ENCODE results near the gene PDE2A. TPM values are rescaled to one million over a fixed set of nuclear protein-coding genes. Genes with fewer than 3 reads are reported as not detected.

The PDE2A gene
- total RNA-seq, 2 experiments from 2014 or later: 4.0 to 4.5 TPM

- Mint-ChIP-seq H3K4me1 (ENCODE audit: low read depth) (peaks cover 25% of the 10 kb centered on the region), H3K9me3 (no peaks in the 10 kb centered on the region), H3K27me3 (peaks cover 26% of the 10 kb centered on the region), H3K27ac (no peak overlapping the region), H3K36me3 (ENCODE audit: low read depth) (no peaks in the 10 kb centered on the region), H3K4me3 (no peak overlapping the region)
- ChIA-PET POLR2A (no interaction called here), CTCF (no interaction called here)
- H3K27me3 ChIP-seq (ENCODE audit: control insufficient read depth in 1 of 2, insufficient read depth in 2 of 2, low read length in 2 of 2): peaks cover 0 to 10% of the 10 kb centered on the region in 2 experiments
- H3K36me3 ChIP-seq (ENCODE audit: insufficient read depth, low read length): no peaks in the 10 kb centered on the region
- H3K4me3 ChIP-seq (ENCODE audit: low read length): no peak overlapping the region
- intact Hi-C loops (cut with DNase I, micrococcal nuclease): no loop called here
- H3K4me1 ChIP-seq (ENCODE audit: insufficient read depth, low read length): peaks cover 34% of the 10 kb centered on the region
- no peaks in the 10 kb centered on the region for H3K9me3 ChIP-seq (ENCODE audit: control insufficient read depth in 1 of 2, insufficient read depth in 1 of 2, low read length in 2 of 2)
- no peak overlapping the region for H3K27ac ChIP-seq (ENCODE audit: low read depth in 1 of 2, low read length in 2 of 2)
- DNase-seq: no peak
- TF ChIP-seq CTCF (IDR thresholded peaks at IDR 0.05): no peak
- ATAC-seq (ENCODE audit: poor library complexity): no peak
These were observed 57.6 kb downstream of the PDE2A start for GRCh38 chr11:72616655-72617054.

- TF ChIP-seq CTCF (IDR thresholded peaks at IDR 0.05): no peak
- ChIA-PET CTCF (no interaction called here), POLR2A (no interaction called here)
- no peak overlapping the region for H3K27ac ChIP-seq (ENCODE audit: low read depth in 1 of 2, low read length in 2 of 2)
- no peaks in the 10 kb centered on the region for H3K9me3 ChIP-seq (ENCODE audit: control insufficient read depth in 1 of 2, insufficient read depth in 1 of 2, low read length in 2 of 2)
- Mint-ChIP-seq H3K4me3 (no peak overlapping the region), H3K36me3 (ENCODE audit: low read depth) (no peaks in the 10 kb centered on the region), H3K27me3 (peaks cover 38% of the 10 kb centered on the region), H3K4me1 (ENCODE audit: low read depth) (peaks cover 11% of the 10 kb centered on the region), H3K27ac (no peak overlapping the region), H3K9me3 (no peaks in the 10 kb centered on the region)
- peaks cover 22% of the 10 kb centered on the region for H3K4me1 ChIP-seq (ENCODE audit: insufficient read depth, low read length)
- intact Hi-C loops (cut with DNase I, micrococcal nuclease): no loop called here
- H3K36me3 ChIP-seq (ENCODE audit: insufficient read depth, low read length): no peaks in the 10 kb centered on the region
- H3K27me3 ChIP-seq (ENCODE audit: control insufficient read depth in 1 of 2, insufficient read depth in 2 of 2, low read length in 2 of 2): peaks cover 0 to 10% of the 10 kb centered on the region in 2 experiments
- no peak overlapping the region for H3K4me3 ChIP-seq (ENCODE audit: low read length)
- ATAC-seq (ENCODE audit: poor library complexity): no peak
- DNase-seq: no peak
These were observed 58.9 kb downstream of the PDE2A start for GRCh38 chr11:72615329-72615728.

- no peak overlapping the region for H3K27ac Mint-ChIP-seq
- H3K4me1 Mint-ChIP-seq (ENCODE audit: low read depth): peaks cover 11% of the 10 kb centered on the region
- H3K4me3 ChIP-seq (ENCODE audit: low read length): no peak overlapping the region
- H3K27ac ChIP-seq (ENCODE audit: low read depth in 1 of 2, low read length in 2 of 2): no peak overlapping the region
- no peaks in the 10 kb centered on the region for H3K36me3 Mint-ChIP-seq (ENCODE audit: low read depth)
- intact Hi-C loops (cut with DNase I, micrococcal nuclease): no loop called here
- DNase-seq (no peak), ATAC-seq (ENCODE audit: poor library complexity) (no peak)
- H3K9me3 Mint-ChIP-seq: no peaks in the 10 kb centered on the region
- CTCF ChIA-PET: no interaction called here
- H3K4me1 ChIP-seq (ENCODE audit: insufficient read depth, low read length): peaks cover 15% of the 10 kb centered on the region
- H3K36me3 ChIP-seq (ENCODE audit: insufficient read depth, low read length): no peaks in the 10 kb centered on the region
- TF ChIP-seq CTCF (IDR thresholded peaks at IDR 0.05): no peak
- peaks cover 38% of the 10 kb centered on the region for H3K27me3 Mint-ChIP-seq
- POLR2A ChIA-PET: no interaction called here
- H3K9me3 ChIP-seq (ENCODE audit: control insufficient read depth in 1 of 2, insufficient read depth in 1 of 2, low read length in 2 of 2): no peaks in the 10 kb centered on the region
- H3K4me3 Mint-ChIP-seq: no peak overlapping the region
- H3K27me3 ChIP-seq (ENCODE audit: control insufficient read depth in 1 of 2, insufficient read depth in 2 of 2, low read length in 2 of 2): peaks cover 0 to 14% of the 10 kb centered on the region in 2 experiments
These were observed 59.8 kb downstream of the PDE2A start for GRCh38 chr11:72614381-72614780.

Data from CD4-positive, alpha-beta T cell (primary cell).